ENCODE results near the gene OLAH.

Gene OLAH

GRCh38 chr10:15072358-15072757 is 28.6 kb downstream of the OLAH start:
- DNase-seq: no peak

DNA sequence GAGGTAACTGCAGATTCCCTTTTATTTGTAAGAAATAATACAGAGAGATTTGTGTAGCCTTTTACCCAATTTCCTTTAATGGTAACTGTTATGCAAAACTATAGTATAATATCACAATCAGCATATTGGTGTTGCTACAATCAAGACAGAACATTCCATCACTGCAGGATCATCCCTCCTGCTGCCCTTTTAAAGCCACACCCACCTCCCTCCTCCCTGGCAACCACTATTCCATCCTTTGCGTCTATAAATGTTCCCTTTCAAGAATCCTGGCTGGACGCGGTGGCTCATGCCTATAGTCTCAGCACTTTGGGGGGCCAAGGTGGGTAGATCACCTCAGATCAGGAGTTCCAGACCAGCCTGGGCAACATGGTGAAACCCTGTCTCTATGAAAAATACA is 31.7 kb downstream of the OLAH start:
- no peak for DNase-seq

- no peak for DNase-seq
Measured at GRCh38 chr10:15083674-15084501, 40.1 kb downstream of the OLAH start.

DNA sequence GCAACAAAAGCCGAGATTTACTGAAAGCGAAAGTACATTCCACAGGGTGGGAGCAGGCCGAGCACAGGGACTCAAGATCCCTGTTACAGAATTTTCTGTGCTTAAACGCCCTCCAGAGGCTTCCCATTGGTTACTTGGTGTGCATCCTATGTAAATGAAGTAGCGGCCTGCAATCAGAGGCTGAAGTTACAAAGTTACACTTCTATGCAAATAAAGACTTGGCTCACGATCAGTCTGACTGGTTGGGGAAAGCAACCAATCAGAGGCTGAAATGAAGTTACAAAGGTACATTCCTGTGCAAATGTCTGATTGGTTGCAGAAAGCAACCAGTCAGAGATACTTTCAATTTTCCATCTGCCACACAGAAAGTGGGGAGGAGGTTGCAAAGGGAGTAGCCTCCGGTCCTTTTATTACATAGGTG is 40.8 kb downstream of the OLAH start:
- DNase-seq: no peak

DNA sequence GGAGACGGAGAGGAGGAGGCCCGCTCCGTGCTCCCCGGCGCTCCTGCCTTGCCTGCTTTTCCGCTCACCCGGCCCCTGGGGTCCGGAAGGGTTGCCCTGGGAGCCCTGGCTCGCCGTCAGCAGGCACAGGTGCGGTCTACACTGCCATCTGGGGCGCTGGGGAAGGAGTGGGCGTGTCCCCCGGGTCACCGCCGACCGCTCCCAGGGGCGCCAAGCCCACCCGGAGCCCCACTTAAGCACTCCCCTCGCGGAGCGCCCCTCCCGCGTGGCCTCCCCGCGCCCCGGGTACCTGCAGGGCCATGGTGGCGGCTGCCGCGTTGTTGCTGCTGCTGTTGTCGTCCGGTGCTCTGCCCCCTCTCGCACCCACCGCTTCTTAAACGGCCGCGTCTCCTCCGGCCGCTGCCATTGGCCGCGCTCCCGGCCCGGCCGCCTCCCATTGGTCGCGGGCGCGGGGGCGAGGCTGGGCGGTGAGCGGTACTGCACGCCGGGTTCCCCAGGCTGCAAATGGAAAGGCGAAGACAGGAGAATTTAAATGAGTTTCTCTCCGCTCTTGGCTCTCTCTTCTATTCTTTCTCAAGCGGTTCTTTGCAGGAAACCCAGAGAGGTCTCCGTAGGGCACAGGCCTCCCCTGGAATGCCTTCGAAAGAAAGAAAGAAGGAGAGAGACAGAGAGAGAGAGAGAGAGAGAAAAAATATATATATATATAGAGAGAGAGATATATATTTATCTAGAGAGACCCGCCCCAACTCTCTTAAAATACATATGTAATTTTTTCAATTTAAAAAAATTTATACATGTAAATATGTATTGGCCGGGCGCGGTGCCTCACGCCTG is 44.9 kb downstream of the OLAH start, which contains the start of gene ACBD7:
ACBD7 (minus strand) TSS at position 349 of the 834 bp plus-strand sequence; CDS start at position 301, 48 bp downstream.
- peak; percentile 77 for DNase-seq

- DNase-seq: no peak
Measured at GRCh38 chr10:15091418-15091817, 47.7 kb downstream of the OLAH start.

DNA sequence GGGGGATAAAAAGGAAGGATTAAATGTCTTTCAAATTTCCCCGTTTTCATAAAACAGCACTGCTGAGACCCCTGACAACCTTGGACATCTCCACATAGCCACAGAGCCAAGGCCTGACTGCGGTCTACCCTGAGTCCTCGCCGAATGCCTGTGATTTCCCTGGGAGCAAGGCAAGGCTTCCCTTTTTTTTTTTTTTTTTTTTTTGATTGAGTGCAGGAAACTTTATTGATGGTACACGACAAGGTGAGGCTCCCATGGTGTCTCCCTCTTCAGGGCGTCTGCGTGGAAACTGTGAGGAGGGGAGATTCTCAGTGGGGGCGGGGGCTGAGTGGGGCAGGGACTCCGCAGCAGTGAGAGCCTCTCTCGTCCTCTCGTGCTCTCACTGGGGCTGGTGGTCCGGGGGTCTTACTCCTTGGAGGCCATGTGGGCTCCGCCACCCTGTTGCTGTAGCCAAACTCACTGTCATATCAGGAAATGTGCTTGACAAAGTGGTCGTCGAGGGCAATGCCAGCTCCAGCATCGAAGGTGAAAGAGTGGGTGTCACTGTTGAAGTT is 49.2 kb downstream of the OLAH start:
- DNase-seq: no peak

DNA sequence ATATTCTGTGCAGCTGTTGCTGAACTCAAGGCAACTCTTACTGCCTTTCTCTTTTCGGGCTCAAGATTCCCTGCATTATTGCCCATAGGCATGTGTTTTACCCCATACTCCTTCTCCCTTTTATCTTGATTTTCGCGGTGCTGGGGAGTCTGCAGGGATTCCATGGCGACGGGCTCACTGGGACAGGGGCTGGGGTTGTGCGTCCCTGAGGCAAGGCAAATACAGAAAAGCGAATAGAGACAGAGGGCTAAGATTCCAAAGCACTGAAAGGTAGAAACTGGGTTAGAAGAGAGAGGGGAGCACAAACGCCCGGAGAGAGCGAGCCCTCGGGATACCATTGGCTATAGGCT is 52.9 kb downstream of the OLAH start:
- no peak for DNase-seq

GRCh38 chr10:15097011-15097812 is 53.5 kb downstream of the OLAH start, which contains the start of gene RPP38:
TSS of gene RPP38 (plus strand) at chr10:15097355. CDS start at chr10:15103315, 5,960 bp downstream.
- peak; percentile 94 for DNase-seq

DNA sequence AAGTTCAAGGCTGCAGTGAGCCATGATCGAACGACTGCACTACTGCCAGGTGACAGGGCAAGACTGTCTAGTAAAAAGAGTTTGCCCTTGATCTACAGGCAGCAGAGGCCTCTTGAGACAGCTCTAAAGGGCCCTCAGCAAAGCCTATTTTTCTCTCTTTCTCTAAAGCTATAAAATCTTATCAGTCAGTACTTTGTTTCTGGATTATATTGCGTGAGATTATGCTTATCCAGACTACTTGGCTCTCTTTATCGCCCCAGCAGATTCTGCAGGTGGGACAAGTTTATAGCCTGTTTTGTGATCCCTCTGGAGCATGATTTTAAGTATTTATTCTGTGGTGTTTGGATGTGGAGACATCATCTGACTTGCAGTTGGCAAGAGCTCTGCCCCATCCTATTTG is 56.1 kb downstream of the OLAH start:
- DNase-seq: no peak

DNA sequence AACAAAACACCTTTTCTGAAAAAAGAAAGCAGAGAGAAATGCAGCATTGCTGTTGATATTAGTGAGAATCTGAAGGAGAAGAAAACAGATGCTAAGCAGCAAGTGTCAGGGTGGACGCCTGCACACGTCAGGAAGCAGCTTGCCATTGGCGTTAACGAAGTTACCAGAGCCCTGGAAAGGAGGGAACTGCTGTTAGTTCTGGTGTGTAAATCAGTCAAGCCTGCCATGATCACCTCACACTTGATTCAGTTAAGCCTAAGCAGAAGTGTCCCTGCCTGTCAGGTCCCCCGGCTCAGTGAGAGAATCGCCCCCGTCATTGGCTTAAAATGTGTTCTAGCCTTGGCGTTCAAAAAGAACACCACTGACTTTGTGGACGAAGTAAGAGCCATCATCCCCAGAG is 59.8 kb downstream of the OLAH start:
- no peak for DNase-seq

DNA sequence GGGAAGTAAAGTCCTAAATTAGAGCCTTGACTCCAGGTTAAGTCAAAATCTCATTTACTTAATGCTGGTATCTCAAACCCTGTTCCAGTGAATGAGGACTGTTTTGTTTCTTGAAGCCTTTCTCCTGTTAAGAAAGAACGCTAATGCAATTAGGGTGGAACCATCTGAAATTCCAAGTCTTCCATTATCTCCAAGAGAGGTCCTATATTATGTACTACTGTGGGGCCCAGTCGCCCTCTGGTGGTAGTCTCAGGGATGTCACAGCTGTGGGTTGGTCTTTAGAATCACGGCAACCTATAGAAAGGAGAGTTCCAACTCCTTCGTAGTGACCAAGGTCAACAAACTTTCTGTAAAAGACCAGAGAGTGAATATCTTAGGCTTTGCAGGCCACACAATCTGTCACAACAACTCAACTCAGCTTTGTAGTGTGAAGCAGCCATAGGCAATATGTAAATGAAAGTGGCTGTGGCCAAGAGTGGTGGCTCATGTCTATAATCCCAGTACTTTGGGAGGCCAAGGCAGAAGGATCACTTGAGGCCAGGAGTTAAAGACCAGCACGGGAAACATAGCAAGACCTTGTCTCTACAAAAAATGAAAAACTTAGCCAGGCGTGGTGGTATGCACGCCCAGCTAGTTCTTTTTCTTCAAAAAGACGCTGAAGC is 62.7 kb downstream of the OLAH start:
- DNase-seq: peak; percentile 70

- DNase-seq: no peak
Measured at GRCh38 chr10:15112657-15113056, 68.9 kb downstream of the OLAH start.

DNA sequence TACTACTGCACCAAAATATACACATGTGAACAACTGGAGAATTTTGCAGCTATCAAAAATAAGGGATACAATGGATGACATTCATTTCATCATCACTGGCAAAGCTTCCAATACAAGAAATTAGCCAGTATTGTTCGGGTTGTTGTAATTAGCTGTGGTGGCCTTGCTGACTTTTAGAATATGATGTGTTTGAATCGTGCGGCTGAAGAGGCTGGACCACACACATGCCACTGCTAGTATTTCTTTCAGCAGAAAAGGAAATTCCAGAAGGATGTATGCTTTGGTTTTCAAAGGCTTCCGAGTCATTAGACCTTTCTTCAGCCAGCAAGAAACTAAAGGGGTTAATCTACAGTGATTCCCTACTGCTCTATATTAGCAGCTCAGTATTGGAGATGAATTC is 70.0 kb downstream of the OLAH start:
- no peak for DNase-seq

DNA sequence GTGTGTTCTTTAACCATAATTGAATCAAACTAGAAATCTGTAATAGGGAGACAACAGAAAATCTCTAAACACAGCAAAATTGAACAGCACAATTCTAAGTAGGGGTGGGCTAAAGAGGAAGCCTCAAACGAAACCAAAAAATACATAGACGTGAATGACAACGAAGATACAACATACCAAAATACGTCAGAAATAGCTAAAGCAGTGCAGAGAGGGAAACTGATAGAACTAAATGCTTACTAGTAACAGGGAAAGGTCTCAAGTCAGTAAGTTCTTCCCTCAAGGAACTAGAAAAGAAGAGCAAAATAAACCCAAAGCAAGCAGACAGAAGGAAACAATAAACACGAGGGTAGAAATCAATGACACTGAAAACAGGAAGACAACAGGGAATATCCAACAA is 72.5 kb downstream of the OLAH start:
- no peak for DNase-seq

GRCh38 chr10:15118615-15119014 is 74.9 kb downstream of the OLAH start:
- no peak for DNase-seq

DNA sequence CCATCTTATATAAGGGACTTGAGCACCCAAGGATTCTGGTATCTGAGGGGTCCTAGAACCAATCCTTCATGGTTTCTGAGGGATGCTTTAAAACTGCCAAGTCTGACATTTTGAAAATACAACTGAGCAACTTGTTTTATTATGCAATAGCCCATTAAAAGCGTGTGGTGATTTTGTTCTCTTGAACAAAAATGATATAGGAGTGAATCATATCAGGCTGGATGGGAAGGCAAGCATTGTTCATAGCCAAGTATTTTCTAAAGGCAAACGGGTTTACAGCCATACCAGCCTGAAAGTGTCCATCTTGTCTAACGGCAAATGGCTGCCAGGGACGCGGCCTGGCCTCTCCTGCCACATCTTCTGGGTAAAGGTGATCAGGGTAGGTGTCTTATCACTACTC is 76.8 kb downstream of the OLAH start:
- no peak for DNase-seq

GRCh38 chr10:15121707-15122106 is 78.0 kb downstream of the OLAH start:
- no peak for DNase-seq

GRCh38 chr10:15122477-15123030 is 78.8 kb downstream of the OLAH start:
- DNase-seq: no peak
